GM21825 (cell line): ENCODE results near the gene ADAMTS14.

ENCODE experiments used
- ATAC-seq: cut with Tn5 transposase; IDR thresholded peaks from one replicate; pipeline ENCODE4 v1.9.1; 2021; ENCODE audit warnings: mild to moderate bottlenecking, moderate library complexity; ENCODE audit not compliant: unreplicated experiment

The ADAMTS14 gene

DNA sequence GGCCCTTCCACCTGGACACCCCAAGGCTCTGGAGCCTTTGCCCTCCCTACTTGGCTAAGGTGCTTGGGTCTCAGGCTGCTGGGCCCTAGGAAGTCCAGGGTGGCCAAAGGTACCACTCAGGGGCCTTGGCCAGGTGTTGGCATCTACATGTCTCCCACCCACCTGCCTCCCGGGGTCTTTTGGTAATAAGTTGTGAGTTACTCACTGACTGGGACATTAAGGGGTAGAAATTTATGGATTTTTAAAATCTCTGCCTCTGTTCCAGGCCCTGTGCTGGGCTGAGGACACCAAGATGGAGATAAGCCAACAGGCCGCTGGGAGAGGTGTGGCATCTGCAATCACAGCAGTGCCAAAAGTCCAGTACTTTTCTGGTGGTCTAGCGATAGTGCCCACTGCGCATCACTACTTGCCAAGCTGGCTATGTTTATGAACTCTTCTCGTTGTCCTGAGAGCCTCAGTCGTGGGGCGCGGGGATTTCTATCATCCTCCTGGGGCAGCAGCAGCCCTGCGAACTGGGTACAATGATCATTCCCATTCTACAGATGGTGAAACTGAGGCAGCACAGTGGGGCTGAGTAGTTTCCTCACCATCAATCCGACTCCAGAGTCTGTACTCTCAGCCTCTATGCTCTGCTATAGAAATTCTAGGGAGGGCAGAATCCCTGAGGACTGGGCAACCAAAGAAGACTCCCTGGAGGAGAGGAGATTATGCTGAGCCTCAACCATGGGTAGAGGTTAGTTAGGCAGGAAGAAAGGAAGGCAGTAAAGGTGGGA, 76.7 kb downstream of the ADAMTS14 start:
- no peak for ATAC-seq

DNA sequence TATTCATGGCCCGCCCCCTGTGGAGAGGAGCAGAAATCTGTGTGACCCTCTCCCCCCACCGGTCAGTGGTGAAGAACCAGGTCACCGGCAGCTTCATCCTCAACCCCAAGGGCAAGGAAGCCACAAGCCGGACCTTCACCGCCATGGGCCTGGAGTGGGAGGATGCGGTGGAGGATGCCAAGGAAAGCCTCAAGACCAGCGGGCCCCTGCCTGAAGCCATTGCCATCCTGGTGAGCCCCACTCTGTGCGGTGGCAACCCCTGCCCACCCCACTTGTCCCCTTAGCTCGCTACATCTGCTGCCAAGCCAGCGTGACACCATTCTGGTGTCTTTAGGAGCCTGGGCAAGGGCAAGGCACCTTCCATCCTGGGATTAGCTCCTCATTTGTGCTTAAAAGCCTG, 77.5 kb downstream of the ADAMTS14 start:
- ATAC-seq: no peak

DNA sequence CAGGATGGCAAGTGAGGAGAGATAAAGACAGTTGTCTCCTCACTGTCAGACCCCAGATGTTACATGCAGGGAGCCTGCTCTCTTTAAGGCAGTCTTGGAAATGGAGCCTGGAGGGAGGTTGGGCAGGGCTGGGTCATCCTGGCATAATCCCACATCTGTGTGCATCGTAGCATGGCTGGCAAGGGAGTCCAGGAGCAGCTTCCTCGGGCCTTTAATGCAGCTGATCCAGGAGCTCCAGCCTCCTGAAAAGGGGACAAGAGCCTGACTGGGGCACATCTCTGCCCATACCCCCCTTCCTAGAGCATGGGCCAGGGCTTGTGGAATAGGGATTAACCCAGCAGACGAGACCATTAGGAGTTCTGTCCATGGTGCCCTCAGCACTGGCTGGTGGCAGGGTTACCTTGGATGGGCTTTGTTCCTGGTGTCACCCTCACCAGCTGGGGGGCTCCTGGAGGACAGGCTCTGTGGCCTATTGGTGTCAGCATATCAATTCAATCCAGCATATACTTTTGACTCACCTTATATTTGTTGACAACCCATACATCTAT, 77.9 kb downstream of the ADAMTS14 start:
- ATAC-seq: no peak

DNA sequence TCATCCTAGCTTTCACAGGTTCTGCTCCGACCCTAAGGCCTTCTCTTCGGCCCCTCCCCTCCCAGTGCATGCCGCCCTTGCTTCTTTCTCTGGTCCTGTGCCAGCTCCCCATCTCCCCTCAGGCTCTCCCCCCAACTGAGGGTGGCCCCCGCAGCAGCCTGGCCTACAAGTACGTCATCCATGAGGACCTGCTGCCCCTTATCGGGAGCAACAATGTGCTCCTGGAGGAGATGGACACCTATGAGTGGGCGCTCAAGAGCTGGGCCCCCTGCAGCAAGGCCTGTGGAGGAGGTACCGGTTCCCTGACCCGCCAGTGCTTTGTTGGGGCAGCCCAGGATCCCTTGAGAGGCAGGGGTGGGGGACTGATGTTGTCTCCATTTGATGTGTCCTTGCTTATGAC, 79.0 kb downstream of the ADAMTS14 start:
- no peak for ATAC-seq

DNA sequence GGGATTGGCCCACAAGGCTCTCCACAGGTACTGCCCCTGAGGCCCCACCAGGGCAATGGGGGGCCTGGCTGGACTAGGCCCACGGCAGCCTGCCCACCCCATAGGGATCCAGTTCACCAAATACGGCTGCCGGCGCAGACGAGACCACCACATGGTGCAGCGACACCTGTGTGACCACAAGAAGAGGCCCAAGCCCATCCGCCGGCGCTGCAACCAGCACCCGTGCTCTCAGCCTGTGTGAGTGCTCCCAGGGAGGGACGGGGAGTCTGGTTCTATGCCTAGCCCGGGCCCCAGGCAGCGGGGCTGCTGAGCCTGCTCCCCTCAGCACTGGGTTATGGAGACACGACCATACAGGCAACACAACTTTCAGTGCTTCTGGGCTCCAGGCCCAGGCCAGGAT, 79.7 kb downstream of the ADAMTS14 start:
- no peak for ATAC-seq

DNA sequence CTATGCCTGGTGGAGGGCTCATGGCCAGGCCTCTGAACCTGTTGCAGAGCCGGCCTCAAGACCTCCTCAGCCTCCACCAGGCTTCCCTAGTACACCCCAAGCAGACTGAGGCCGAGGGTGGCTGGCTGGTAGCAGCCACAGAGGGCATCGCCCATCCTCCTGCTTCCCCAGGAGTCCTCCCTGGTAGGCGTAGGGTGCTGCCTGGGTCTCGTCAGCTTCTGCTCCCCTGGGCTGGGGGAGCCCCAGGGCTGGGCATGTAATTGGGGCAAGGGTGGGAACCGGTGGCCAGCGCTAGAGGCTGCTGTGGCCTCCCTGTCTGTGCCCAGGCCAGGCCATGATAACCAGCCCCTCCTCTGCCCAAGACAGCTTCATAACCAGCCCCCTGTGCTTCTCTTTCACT, 80.3 kb downstream of the ADAMTS14 start:
- ATAC-seq: no peak

DNA sequence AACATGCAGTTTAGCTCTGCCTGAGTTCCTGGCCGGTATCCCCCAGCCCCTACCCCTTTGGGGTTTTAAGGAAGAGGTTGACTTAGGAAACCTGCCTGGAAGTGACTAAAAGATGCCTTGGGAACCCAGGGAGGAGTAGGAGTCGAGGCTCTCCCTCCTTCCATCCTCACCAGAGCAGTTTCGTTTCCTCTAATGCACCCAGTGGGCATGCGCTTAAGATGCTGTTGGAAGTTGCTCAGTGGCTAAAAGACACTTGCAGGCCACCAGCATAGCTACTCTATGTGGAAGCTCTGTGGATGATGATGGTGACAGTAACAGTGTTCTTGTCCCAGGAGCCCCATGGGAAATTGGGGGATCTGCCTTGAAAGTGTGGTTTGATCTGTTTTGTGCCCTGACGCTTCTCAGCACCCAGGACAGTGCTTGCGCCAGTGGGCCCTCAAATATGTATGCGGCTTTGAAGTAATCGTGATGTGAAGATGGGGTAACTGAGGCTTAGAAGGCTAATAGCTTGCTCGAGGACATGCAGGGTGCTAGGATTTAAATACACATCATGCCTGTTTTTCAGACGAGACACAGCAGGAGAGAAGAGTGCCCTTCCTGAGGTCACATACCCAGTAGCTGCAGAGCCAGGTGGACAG, 80.8 kb downstream of the ADAMTS14 start:
- no peak for ATAC-seq

DNA sequence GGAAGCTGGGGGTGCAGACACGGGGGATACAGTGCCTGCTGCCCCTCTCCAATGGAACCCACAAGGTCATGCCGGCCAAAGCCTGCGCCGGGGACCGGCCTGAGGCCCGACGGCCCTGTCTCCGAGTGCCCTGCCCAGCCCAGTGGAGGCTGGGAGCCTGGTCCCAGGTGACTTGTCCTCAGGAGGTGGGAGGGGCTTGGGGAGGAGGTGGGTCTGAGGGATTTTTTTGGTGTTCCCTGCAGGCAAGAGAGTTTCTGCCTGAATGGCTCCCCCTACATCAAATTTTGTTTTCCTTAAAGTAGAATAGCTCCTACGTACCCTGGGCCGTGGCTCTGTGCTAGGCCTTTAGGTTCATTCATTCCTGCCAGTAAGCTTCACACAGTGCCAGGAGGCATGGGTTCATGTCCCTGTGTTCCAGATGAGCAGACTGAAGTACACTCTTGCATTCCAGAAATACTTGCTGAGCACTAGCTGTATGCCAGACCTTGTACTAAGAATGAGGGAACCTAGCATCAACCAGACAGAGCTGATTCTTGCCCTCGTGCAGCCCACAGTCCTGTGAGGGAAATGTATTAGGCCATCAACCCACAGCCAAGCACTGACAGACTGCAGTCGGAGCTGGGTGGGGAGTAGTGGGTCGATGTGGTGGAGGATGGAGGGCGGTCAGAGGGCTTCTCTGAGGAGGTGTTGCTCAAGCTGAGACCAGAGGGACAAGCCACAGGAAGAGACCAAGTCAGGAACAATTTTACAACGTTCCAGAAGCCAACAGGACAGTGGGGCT, 81.7 kb downstream of the ADAMTS14 start:
- ATAC-seq: no peak

DNA sequence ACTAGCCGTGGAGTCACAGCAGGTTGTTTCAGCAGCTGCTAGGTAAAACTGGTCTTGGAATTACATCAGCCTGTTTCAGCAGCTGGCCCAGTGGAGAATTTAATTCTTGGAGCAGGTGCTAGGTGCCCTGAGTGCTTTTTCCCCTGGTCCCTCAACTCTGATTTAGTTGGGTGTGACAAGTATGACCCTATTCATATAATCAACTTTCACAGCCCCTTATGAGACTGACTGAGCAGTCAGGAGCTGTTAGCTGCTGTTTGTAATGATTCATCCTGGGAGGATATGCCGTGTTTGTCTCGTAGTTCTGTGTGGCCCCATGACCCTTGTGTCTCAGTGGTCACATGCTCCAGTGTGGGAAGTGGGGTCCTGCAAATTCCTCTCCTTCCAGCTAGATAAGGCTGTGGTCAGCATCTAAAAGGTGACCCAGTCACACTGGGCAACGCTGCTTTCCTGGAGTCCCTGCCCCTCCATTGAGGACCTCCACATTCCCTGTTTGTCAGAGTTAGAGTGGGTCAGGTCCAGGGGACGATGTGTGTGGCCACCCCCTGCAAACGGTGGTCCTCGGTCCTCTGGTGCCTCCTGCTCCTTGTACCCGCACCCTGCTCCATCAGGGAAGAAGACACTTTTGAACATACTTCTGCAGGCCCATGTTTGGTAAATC, 84.5 kb downstream of the ADAMTS14 start:
- no peak for ATAC-seq

DNA sequence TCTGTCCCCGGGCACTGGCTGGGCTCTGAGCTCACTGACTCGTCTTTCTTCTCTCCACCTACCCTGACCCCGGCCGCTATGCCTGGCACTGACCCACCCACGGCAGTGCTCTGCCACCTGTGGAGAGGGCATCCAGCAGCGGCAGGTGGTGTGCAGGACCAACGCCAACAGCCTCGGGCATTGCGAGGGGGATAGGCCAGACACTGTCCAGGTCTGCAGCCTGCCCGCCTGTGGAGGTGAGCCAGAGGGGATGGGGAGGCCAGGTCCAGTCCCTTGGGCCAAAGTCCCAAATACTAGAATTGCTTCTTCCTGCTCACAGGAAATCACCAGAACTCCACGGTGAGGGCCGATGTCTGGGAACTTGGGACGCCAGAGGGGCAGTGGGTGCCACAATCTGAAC, 85.5 kb downstream of the ADAMTS14 start:
- no peak for ATAC-seq

DNA sequence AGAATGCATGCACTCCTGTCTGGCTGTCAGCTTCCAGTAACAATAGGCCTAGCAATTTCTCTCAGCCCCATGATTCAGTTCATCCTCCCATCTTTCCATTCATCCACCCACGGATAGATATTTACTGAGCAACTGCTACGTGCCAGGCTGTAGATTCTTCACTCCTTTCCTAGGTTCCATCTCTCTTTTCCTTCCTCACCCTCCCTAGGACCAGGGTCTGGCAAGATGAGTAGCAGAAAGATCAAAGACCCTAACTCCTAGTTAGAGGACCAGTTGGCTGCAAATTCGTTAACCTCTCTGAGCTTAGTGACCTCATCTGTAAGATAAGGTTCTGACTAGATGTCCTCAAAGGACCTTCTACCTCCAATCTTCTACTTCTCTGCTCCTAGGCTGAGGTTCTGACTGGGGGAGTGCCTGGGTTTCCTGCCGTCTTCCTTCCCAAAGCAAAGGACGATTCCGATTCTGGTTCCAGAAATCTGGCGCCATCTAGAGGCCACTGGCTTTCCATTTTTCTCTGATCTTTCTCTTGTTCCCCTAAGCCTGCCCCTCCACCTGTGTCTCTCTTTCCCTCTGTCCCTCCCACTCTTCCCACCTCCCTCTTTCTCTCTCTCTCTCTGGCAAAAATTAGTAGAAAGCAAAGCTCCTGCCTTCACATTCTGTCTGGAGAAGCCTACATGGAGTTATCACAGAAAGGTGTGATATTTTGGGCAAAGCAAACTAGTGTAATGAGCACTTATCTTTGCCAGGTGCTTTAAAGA, 86.6 kb downstream of the ADAMTS14 start:
- no peak for ATAC-seq

DNA sequence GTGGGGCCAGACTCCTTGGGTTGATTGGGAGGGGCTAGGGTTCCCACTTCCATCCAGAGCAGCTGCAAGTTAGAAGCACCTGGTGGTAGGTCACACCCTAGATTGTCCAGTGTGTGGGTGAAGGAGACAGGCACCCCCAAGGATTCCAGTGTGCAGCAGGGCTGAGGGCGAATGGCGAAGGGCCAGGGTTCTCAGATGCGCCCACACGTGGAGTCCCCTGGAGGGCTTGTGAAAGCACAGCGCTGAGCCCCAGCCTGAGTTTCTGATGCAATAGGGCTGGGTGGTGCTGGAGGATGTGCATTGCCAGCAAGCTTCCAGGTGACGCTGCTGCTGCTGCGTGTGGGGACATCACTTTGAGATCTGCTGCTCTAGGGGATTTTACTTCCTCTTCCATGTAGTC, 87.5 kb downstream of the ADAMTS14 start:
- ATAC-seq: no peak

DNA sequence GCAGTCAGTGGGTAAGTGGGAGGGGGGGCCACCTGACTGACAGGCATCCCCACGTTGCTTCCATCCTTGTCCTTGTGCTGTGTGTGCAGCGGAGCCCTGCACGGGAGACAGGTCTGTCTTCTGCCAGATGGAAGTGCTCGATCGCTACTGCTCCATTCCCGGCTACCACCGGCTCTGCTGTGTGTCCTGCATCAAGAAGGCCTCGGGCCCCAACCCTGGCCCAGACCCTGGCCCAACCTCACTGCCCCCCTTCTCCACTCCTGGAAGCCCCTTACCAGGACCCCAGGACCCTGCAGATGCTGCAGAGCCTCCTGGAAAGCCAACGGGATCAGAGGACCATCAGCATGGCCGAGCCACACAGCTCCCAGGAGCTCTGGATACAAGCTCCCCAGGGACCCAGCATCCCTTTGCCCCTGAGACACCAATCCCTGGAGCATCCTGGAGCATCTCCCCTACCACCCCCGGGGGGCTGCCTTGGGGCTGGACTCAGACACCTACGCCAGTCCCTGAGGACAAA, 88.0 kb downstream of the ADAMTS14 start:
- no peak for ATAC-seq

DNA sequence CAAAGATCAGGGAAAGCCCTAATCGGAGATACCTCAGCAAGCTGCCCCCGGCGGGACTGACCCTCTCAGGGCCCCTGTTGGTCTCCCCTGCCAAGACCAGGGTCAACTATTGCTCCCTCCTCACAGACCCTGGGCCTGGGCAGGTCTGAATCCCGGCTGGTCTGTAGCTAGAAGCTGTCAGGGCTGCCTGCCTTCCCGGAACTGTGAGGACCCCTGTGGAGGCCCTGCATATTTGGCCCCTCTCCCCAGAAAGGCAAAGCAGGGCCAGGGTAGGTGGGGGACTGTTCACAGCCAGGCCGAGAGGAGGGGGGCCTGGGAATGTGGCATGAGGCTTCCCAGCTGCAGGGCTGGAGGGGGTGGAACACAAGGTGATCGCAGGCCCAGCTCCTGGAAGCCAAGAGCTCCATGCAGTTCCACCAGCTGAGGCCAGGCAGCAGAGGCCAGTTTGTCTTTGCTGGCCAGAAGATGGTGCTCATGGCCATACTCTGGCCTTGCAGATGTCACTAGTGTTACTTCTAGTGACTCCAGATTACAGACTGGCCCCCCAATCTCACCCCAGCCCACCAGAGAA, 88.8 kb downstream of the ADAMTS14 start:
- no peak for ATAC-seq

DNA sequence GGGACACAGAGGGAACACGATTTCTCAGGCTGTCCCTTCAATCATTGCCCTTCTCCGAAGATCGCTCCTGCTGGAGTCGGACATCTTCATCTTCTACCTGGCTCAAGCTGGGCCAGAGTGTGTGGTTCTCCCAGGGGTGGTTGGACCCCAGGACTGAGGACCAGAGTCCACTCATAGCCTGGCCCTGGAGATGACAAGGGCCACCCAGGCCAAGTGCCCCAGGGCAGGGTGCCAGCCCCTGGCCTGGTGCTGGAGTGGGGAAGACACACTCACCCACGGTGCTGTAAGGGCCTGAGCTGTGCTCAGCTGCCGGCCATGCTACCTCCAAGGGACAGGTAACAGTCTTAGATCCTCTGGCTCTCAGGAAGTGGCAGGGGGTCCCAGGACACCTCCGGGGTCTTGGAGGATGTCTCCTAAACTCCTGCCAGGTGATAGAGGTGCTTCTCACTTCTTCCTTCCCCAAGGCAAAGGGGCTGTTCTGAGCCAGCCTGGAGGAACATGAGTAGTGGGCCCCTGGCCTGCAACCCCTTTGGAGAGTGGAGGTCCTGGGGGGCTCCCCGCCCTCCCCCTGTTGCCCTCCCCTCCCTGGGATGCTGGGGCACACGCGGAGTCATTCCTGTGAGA, 89.5 kb downstream of the ADAMTS14 start:
- no peak for ATAC-seq

DNA sequence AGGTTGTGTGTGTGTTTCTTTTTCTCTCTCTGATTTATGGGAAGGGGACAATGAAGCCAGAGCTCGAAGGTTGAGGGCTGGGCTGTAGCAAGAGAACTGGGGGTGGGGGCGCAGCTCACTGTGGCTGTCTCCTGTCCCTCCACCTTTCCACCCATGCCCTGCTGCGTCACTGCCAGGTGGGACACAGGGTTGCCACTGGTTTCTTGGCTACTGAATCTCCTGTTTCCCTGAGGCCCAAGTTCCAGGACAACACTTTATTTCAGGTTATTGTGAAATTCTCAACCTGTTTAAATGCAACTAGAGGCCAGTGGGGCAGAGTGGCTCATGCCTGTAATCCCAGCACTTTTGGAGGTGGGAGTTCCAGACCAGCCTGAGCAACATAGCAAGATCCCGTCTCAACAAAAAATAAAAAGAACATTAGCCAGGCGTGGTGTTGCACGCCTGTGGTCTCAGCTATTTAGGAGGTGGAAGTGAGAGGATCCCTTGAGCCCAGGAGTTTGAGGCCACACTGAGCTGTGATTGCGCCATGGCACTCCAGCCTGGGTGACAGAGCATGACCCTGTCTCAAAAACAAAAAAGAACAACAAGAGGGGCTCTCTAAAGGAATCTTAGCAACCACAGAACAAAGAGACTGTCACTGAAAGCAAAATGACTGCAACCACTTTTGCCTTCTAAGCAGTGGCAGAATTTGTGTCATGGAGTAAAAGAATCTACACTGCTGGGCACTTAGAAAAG, 90.3 kb downstream of the ADAMTS14 start:
- no peak for ATAC-seq

DNA sequence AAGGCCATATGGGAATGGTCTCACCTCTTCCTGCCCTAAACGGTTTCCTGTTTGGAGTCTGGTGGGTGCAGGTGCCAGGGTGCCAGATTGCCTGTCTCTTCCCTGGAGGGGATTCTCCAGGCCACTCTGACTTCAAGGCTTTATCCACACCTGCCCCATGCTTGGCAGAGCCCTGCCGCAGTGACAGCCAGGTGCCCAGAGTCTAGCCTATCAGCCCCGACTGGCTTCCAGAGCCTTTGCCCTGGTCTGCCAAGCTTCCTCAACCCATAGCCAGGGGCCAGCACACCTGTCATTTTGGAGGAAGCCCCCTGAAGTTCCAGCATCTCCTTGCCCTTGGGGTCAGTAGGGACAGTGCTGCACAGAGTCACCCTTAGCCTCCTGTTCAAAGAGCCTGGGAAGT, 91.3 kb downstream of the ADAMTS14 start:
- ATAC-seq: no peak

DNA sequence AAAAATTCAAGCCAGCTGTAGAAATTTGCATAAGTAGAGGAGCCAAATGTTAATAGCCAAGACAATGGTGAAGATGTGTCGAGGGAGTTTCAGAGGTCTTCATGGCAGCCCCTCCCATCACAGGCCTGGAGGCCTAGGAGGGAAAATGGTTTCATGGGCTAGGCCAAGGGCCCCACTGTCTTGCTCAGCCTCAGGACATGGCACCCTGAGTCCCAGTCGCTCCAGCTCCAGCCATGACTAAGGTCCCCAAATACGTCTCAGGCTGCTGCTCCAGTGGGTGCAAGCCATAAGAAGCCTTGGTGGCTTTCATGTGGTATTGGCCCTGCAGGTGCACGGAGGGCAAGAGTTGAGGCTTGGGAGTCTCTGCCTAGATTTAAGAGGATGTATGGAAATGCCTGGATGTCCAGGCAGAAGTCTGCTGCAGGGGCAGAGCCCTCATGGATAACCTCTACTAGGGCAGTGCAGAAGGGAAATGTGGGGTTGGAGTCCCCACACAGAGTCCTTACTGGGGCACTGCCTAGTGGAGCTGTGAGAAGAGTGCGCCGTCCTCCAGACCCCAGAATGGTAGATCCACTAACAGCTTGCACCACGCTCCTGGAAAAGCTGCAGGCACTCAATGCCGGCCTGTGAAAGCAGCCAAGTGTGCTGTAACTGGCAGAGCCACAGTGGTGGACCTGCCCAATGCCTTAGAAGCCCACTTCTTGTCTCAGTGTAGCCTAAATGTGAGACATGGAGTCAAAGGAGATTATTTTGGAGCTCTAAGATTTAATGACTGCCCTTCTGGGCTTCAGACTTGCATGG, 93.7 kb downstream of the ADAMTS14 start:
- ATAC-seq: no peak
